ENCODE data around the gene FIS1.
"Not testable (repeated sequence)": the region's sequence is repeated elsewhere in the genome, so short reads cannot be mapped to it uniquely, and the experiment has no call there.

The FIS1 gene

DNA sequence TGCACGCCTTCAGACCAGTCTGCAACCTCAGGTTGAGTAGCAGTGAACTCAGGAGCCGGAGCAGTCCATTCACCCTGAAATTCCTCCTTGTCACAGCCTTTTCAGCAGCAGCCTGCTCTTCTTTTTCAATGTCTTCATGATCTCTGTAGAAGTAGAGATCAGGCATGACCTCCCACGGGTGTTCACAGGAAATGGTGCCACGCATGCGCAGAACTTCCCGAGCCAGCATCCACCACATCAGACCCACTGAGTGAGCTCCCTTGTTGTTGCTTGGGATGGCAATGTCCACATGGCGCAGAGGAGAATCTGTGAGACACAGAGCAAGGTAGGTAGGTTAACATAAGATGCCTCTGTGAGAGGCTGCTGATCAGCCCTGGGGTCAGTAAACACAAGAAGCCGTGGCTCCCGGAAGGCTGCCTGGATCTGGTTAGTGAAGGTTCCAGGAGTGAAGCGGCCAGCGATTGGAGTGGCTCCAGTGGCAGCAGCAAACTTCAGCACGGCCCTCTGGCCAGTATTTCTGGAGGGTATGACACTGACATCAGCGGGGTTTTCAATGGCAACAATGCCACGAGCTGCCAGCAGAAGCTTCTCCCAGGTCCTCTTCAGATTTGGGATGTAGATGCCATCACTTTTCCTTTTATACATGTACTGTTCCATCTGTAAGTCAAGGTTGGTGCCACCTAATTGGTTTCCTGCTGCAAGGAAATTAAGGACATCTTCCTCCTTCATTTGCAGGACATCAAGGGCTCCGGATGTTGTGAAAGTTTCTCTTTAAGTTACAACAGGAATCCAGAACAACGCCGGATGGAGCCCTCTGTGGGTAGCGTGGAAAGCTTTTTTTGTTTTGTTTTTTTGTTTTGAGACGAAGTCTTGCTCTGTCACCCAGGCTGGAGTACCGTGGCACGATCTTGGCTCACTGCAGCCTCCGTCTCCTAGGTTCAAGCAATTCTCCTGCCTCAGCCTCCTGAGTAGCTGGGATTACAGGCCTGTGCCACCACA, 40.8 kb downstream of the FIS1 start:
- not testable (repeated sequence) for DNase-seq (ENCODE audit: low read depth in 2 of 2)

GRCh38 chr7:101202603-101202918, 42.3 kb downstream of the FIS1 start:
- DNase-seq (ENCODE audit: low read depth in 2 of 2) = no peak

DNA sequence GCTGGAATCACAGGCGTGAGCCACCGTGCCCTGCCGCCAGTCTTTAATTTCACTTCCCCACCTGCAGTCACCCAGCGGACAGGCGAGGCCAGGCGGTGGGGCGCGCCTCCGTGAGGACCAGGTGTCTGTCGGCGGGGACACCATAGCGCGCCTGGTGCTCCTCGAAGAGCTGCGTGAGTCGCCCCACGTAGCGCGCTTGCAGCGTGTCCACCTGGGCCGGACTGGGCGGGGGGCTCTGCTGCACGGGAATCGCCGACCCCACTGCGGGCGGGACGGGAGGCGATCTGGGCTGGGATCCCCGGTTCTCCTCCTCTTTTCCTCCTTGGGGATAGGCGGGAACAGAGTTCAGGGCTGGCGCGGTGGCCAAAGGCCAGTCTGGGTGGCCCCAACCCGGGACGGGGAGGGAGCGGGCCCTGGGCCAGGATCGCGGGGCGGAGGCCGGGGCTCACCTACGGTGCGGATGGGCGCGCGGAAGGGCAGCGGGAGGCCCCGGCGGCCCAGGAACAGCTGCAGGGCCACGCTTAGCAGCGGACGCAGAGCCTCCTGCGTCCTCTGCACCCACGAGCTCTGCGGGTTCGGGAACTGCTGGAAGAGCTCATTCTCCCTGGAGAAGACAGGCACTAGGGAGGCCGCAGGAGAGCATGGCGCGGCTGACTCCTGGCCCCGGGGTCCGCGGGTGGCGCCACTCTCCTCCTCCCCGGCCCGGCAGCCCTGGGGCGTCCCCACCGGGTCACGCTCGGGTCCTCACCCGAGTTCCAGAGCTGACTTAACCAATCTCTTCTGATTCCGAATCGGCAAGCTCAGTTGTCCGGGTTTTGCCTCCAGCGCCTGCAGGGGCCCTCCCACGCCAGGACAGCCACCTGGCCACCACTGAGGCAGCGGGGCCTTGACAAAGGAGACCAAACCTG, 42.9 kb downstream of the FIS1 start:
- DNase-seq (ENCODE audit: low read depth in 2 of 2) = no peak

- no peak for DNase-seq (ENCODE audit: low read depth in 2 of 2)
These were observed 43.9 kb downstream of the FIS1 start, which contains the start of gene MOGAT3 for GRCh38 chr7:101200862-101201599. Gene MOGAT3 (minus strand): TSS chr7:101201036. CDS start chr7:101200854, 182 bp downstream.

- DNase-seq (ENCODE audit: low read depth in 2 of 2) = no peak
These were observed 44.4 kb downstream of the FIS1 start for GRCh38 chr7:101200504-101200861.

DNA sequence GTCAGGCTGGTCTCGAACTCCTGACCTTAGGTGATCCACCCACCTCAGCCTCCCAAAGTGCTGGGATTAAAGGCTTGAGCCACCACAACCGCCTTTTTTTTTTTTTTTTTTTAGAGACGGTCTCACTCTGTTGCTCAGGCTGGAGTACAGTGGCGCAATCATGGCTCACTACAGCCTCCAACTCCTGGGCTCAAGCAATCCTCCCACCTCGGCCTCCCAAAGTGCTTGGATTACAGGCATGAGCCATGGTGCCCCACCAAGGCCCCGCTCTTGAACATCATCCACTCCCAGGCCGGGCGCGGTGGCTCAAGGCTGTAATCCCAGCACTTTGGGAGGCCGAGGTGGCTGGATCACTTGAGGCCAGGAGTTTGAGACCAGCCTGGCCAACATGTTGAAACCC, 45.4 kb downstream of the FIS1 start:
- not testable (repeated sequence) for DNase-seq (ENCODE audit: low read depth in 2 of 2)

DNA sequence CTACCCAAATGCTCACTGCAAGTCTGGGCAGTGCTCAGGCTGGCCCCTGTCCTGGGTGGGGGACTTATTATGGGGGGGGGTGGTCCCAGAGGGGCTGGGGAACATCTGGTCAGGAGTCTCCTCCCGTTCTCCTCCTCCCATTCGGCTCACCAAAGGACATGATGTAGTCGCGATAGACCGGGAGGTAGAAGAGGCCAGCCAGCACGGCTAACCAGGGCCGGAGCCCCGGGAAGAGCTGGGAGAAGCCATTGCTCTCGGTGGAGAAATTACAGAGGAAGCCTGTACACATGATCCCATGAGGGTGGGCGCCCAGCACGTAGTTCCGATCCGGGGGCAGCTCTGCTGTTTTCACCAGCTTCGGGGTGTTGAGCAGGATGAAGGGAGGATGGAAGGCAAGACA, 46.4 kb downstream of the FIS1 start:
- no peak for DNase-seq (ENCODE audit: low read depth in 2 of 2)

GRCh38 chr7:101197991-101198390, 46.9 kb downstream of the FIS1 start:
- DNase-seq (ENCODE audit: low read depth in 2 of 2) = no peak

- DNase-seq (ENCODE audit: low read depth in 2 of 2) = no peak
These were observed 49.0 kb downstream of the FIS1 start for GRCh38 chr7:101195884-101196283.

All from stimulated activated CD4-positive, alpha-beta T cell treated with anti-CD3 and anti-CD28 coated beads, Interleukin-4, amount 100 ng/mL, for 48 hours (primary cell).